Neural crest cell (in vitro differentiated cells): ENCODE data around the gene PHACTR2. TPM values are rescaled to one million over a fixed set of nuclear protein-coding genes. Genes with fewer than 3 reads are reported as not detected.

ENCODE experiments used
- DNase-seq: peaks from one replicate; pipeline ENCODE4 v3.0.0; 2021; ENCODE audit warnings: low read depth, mixed read lengths, low spot score
- H3K27ac Mint-ChIP-seq: one replicate; pipeline ENCODE4 v1.8.0; 2021; ENCODE audit warnings: mild to moderate bottlenecking, mixed read lengths; ENCODE audit not compliant: unreplicated experiment
- H3K27me3 Mint-ChIP-seq: 2 replicates; pipeline ENCODE4 v1.8.0; 2021; ENCODE audit warnings: low read depth, mild to moderate bottlenecking, mixed read lengths
- H3K36me3 Mint-ChIP-seq: 2 replicates; pipeline ENCODE4 v1.8.0; 2021; ENCODE audit warnings: low read depth, mild to moderate bottlenecking, mixed read lengths
- H3K4me1 Mint-ChIP-seq: 2 replicates; pipeline ENCODE4 v1.8.0; 2021; ENCODE audit warnings: mixed read lengths
- H3K4me3 Mint-ChIP-seq: one replicate; pipeline ENCODE4 v1.8.0; 2021; ENCODE audit warnings: mild to moderate bottlenecking, mixed read lengths
- H3K9me3 Mint-ChIP-seq: 2 replicates; pipeline ENCODE4 v1.8.0; 2021; ENCODE audit warnings: mixed read lengths
- total RNA-seq: library from RNA; stranded (reverse); gene quantifications from 2 replicates; pipeline ENCODE4 v1.2.1, GENCODE V29; 2021
- TF ChIP-seq, protein P1 (sequence below): fragments of 200-600 bp; sonication (generic); conservative IDR thresholded peaks from 2 replicates; pipeline ENCODE4 v1.5.0; 2021; ENCODE audit warnings: antibody characterized with exemption, mild to moderate bottlenecking

The PHACTR2 gene
- total RNA-seq, 1 donor from 2014 or later: 15.1 TPM

DNA sequence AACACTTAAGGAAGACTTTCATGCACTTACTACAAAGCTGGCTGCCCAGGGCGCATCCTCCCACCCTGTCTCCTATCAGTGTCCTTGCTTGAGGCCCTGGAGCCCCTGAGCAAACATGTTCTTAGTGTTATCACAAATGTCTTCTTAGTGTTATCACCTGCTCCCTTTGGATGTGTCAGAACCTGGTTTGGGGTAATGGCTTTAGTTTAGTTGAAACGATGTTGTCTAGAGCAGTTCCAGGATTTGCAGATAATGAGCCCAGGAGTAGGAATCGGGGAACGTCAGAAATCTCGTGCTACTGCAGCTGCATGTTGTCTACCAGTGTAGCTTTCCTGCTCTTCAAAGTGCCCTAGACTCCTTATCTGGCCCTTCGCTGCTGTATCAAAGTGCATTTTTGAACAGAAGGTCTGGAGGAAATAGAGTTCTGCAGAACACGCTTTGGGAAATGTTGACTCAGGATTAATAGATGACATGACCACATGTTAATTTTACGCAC is 69.6 kb downstream of the PHACTR2 start:
- Mint-ChIP-seq H3K27me3 (peaks cover 9% of the 10 kb centered on the region), H3K4me3 (no peak overlapping the region), H3K36me3 (no peaks in the 10 kb centered on the region), H3K27ac (no peak overlapping the region), H3K9me3 (no peaks in the 10 kb centered on the region), H3K4me1 (peaks cover 50% of the 10 kb centered on the region)
- DNase-seq: no peak
- TF ChIP-seq, protein P1, sequence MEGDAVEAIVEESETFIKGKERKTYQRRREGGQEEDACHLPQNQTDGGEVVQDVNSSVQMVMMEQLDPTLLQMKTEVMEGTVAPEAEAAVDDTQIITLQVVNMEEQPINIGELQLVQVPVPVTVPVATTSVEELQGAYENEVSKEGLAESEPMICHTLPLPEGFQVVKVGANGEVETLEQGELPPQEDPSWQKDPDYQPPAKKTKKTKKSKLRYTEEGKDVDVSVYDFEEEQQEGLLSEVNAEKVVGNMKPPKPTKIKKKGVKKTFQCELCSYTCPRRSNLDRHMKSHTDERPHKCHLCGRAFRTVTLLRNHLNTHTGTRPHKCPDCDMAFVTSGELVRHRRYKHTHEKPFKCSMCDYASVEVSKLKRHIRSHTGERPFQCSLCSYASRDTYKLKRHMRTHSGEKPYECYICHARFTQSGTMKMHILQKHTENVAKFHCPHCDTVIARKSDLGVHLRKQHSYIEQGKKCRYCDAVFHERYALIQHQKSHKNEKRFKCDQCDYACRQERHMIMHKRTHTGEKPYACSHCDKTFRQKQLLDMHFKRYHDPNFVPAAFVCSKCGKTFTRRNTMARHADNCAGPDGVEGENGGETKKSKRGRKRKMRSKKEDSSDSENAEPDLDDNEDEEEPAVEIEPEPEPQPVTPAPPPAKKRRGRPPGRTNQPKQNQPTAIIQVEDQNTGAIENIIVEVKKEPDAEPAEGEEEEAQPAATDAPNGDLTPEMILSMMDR: no peak

DNA sequence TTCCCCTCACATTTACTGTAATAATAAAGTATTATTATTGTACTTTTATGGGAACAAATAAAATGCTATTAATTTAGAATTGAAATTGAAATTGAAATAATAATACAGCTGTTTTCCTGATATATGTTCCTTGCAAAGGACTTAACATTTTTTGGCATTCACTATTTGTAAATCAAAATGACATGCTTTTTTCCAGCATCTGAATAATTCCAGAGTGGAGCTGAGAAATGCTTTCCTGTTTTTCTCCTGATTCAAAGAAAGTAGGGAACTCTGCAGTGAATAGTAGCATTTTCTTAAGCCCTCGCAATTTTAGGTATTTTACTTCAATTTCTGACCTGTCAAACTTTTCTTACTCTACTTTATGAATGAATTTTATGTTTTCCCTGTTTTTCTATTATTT is 72.1 kb downstream of the PHACTR2 start:
- Mint-ChIP-seq H3K27me3 (peaks cover 6% of the 10 kb centered on the region), H3K27ac (no peak overlapping the region), H3K9me3 (no peaks in the 10 kb centered on the region), H3K4me3 (no peak overlapping the region), H3K36me3 (no peaks in the 10 kb centered on the region), H3K4me1 (peaks cover 30% of the 10 kb centered on the region)
- TF ChIP-seq, protein P1: no peak
- no peak for DNase-seq

DNA sequence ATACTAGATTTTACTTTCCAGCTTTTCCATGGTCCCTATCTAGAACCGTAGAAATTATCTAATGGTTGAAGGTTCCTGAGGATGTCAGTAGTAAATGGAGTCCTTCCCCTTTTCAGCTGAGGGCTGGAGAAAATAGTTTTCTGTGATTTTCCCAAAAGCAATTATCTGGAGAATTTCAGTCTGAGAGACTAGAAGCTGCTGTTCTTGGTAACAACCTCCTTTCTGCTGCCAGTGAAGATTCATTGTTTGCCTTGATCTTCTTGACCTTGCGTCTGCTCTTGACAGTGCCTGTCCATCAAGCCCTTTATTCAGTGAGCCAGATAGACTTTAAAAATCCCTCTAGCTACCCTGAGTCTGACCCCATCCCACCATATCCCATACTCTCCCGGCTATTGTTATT is 73.1 kb downstream of the PHACTR2 start:
- Mint-ChIP-seq H3K4me3 (no peak overlapping the region), H3K9me3 (no peaks in the 10 kb centered on the region), H3K27ac (no peak overlapping the region), H3K4me1 (peaks cover 20% of the 10 kb centered on the region), H3K36me3 (no peaks in the 10 kb centered on the region), H3K27me3 (peaks cover 4% of the 10 kb centered on the region)
- TF ChIP-seq, protein P1: no peak
- no peak for DNase-seq

DNA sequence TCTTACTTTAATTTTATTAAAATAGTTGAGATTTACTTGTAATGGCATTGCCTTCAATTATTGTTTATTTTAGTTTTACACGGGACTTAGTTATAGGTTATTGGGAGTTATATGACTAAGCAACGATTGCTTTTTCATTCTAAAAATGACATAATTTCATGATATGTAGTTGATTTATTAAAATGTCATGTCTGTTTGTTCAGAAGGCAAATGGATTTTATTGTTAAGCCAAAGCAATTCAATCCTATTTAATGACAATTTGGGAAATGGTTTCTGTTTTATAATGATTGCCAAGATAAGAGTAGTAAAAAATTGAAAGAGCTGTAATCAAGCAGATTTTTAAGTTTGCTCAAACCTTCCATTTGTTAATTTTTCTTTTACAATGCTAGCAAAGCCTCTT is 74.7 kb downstream of the PHACTR2 start:
- peaks cover 11% of the 10 kb centered on the region for H3K4me1 Mint-ChIP-seq
- H3K4me3 Mint-ChIP-seq: no peak overlapping the region
- H3K27ac Mint-ChIP-seq: no peak overlapping the region

DNA sequence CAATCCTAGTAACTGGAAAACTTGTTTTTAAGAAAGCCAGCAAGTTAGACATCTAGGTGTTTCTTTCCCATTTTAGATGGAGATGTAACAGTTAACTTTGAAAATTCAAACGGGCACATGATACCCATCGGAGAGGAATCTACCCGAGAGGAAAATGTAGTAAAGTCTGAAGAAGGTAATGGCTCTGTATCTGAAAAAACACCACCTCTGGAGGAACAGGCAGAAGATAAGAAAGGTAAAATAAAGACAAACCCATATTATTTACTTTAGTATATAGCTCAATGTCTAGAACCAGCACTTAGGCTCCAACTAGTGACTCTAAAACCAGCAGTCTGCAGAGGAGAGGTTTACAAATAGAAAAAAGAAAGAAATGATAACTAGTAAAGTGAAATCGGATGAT is 75.9 kb downstream of the PHACTR2 start:
- TF ChIP-seq, protein P1: no peak
- no peaks in the 10 kb centered on the region for H3K9me3 Mint-ChIP-seq
- H3K4me1 Mint-ChIP-seq: peaks cover 14% of the 10 kb centered on the region
- H3K4me3 Mint-ChIP-seq: no peak overlapping the region
- H3K27ac Mint-ChIP-seq: no peak overlapping the region
- H3K27me3 Mint-ChIP-seq: peaks cover 1% of the 10 kb centered on the region
- no peak for DNase-seq
- peaks cover 3% of the 10 kb centered on the region for H3K36me3 Mint-ChIP-seq

More for the DNA sequence above, 74.7 kb downstream of the PHACTR2 start:
- Mint-ChIP-seq H3K27me3 (peaks cover 4% of the 10 kb centered on the region), H3K9me3 (no peaks in the 10 kb centered on the region), H3K36me3 (no peaks in the 10 kb centered on the region)
- TF ChIP-seq, protein P1: no peak
- DNase-seq: no peak
